ENCODE data around the gene HM13. TPM values are rescaled to one million over a fixed set of nuclear protein-coding genes. Genes with fewer than 3 reads are reported as not detected.
A peak's percentile ranks its signal among the peaks of the same experiment; 100 is the strongest.
"Not testable (repeated sequence)": the region's sequence is repeated elsewhere in the genome, so short reads cannot be mapped to it uniquely, and the experiment has no call there.

Gene HM13
- total RNA-seq, 1 experiment from 2014 or later = 183 TPM

DNA sequence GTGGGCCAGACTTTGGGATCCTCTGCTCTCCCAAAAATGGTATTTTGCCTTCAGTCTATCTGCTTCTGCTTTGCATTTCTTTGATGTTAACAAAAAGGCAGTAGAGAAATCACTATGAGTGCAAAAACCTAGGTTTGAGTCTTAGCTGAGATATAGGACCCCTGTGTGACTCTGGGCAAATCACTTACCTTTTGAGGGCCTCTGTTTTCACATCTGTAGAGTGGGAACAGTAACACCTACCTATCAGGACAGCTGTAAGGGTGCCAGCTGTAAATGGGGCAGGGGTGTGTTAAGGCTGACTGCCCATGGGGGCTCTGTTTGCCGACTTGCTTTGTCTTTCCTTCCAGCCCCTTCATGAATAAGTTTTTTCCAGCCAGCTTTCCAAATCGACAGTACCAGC lies 30.4 kb downstream of the HM13 start (continued):
- TF ChIP-seq FOSL1 (IDR thresholded peaks at IDR 0.05; ENCODE audit: low read depth) (no peak), MAX (IDR thresholded peaks at IDR 0.05) (no peak)

DNA sequence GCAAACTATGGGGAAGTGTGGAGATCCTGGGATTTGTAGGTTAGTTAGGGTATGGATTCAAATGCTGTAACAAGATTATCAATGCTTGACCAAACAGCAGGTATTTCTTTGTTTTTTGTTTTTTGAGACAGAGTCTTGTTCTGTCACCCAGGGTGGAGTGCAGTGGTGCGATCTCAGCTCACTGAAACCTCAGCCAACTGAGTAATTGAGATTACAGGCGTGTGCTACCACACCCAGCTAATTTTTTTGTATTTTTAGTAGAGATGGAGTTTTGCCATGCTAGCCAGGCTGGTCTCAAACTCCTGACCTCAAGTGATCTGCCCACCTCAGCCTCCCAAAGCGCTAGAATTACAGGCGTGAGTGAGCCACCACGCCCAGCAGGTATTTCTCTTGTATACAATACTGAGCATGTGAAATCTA lies 31.4 kb downstream of the HM13 start:
- Histone ChIP-seq H3K4me1 (ENCODE audit: control insufficient read depth in 1 of 2, insufficient read depth in 2 of 2, low read length in 2 of 2) (peaks cover 0 to 37% of the 10 kb centered on the region in 2 experiments; a peak in 3 of 4 replicates), H3K36me3 (ENCODE audit: control insufficient read depth in 1 of 2, insufficient read depth in 2 of 2, low read length in 2 of 2) (peaks cover 33 to 43% of the 10 kb centered on the region in 2 experiments; a peak in 3 of 4 replicates), H3K27ac (ENCODE audit: low read depth, low read length) (peak overlapping the region; percentile 20; the same call in 1 of the 2 replicates), H3K79me2 (ENCODE audit: insufficient read depth, low read length) (peaks cover 81% of the 10 kb centered on the region)
- H3K4me3 ChIP-seq (replicated peaks in 1 of 2; ENCODE audit: low read depth in 1 of 2, low read length in 2 of 2); H3K9ac ChIP-seq (ENCODE audit: low read length); H3K9me2 ChIP-seq (ENCODE audit: insufficient read depth); H3K4me2 ChIP-seq (ENCODE audit: low read length); POLR2A ChIA-PET; H2AFZ ChIP-seq (ENCODE audit: low read depth, low read length, poor library complexity, severe bottlenecking); H3K27me3 ChIP-seq (ENCODE audit: insufficient read depth, low read length); BruUV-seq (replicated peaks); intact Hi-C loops (cut with micrococcal nuclease); H4K20me1 ChIP-seq (ENCODE audit: insufficient read depth); H3K9me3 ChIP-seq (ENCODE audit: control insufficient read depth in 1 of 2, insufficient read depth in 1 of 2, low read depth in 1 of 2, low read length in 2 of 2); DNase-seq (ENCODE audit: low read depth, low spot score); ATAC-seq; RAD21 ChIA-PET (ENCODE audit: low non-redundant PET in 1 of 2, low total read pairs in 2 of 2, uncharacterized antibody in 2 of 2, unreplicated experiment in 2 of 2): not testable (repeated sequence)
- CTCF ChIA-PET = interaction anchor here (1.3 kb wide), 1 partner anchor 67 kb away, joined by 3 read pairs; no protein-coding TSS in a partner anchor

DNA sequence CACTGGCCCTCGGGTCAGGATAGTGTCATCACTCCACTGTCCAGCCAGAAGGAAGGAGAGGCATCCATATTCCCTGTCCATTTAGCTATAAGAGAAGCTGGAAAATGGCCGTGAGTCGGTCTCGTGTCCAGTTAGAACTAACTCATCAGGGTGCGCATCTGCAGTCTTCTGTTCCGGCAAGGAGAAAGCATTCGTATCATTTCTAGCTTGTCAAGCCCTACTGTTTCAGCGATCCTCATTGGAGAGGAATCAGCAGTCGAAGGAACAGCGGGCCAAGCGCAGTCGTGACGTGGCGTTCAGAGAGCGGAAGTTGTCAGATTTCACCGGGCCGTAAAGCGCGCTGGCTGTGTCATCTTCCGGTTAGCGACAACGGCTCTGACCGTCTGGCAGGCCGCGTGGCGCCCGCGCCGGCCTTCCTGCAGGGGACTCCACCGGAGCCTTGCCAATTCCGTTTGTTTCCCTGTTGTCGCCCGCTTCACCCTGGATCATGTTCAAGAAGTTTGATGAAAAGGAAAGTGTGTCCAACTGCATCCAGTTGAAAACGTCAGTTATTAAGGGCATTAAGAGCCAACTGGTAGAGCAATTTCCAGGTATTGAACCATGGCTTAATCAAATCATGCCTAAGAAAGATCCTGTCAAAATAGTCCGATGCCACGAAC lies 32.9 kb downstream of the HM13 start:
- Histone ChIP-seq H2AFZ (ENCODE audit: low read depth, low read length, poor library complexity, severe bottlenecking) (no peak overlapping the region), H3K4me3 (replicated peaks in 1 of 2; ENCODE audit: low read depth in 1 of 2, low read length in 2 of 2) (peak overlapping the region; percentile 67 to 78), H3K9me3 (ENCODE audit: control insufficient read depth in 1 of 2, insufficient read depth in 1 of 2, low read depth in 1 of 2, low read length in 2 of 2) (no peaks in the 10 kb centered on the region), H3K4me2 (ENCODE audit: low read length) (peak overlapping the region; percentile 64), H3K9me2 (ENCODE audit: insufficient read depth) (no peaks in the 10 kb centered on the region), H3K36me3 (ENCODE audit: control insufficient read depth in 1 of 2, insufficient read depth in 2 of 2, low read length in 2 of 2) (peaks cover 35 to 51% of the 10 kb centered on the region in 2 experiments; a peak in 3 of 4 replicates), H3K27ac (ENCODE audit: low read depth, low read length) (peak overlapping the region; percentile 72), H3K79me2 (ENCODE audit: insufficient read depth, low read length) (peaks cover 75% of the 10 kb centered on the region), H3K9ac (ENCODE audit: low read length) (peak overlapping the region; percentile 76), H3K4me1 (ENCODE audit: control insufficient read depth in 1 of 2, insufficient read depth in 2 of 2, low read length in 2 of 2) (peaks cover 0 to 29% of the 10 kb centered on the region in 2 experiments; a peak in 3 of 4 replicates), H4K20me1 (ENCODE audit: insufficient read depth) (no peaks in the 10 kb centered on the region), H3K27me3 (ENCODE audit: insufficient read depth, low read length) (no peaks in the 10 kb centered on the region)
- intact Hi-C loops (cut with micrococcal nuclease) = no loop called here
- CTCF ChIA-PET = interaction anchor here (1.3 to 1.8 kb wide), 2 partner anchors 11 to 13 kb away, joined by 3 to 11 read pairs; no protein-coding TSS in a partner anchor
- peak; percentile 73 for ATAC-seq
- RAD21 ChIA-PET (ENCODE audit: low non-redundant PET in 1 of 2, low total read pairs in 2 of 2, uncharacterized antibody in 2 of 2, unreplicated experiment in 2 of 2) = interaction anchor here in 1 of 2 experiments (0.6 kb wide), 1 partner anchor 10 kb away, joined by 6 read pairs; no protein-coding TSS in a partner anchor
- POLR2A ChIA-PET = interaction anchor here (0.8 to 2.0 kb wide), 6 partner anchors 13 to 64 kb away, joined by 3 to 9 read pairs (median 4); partner anchors contain the start of gene ID1
- DNase-seq (ENCODE audit: low read depth, low spot score) = peak; percentile 83
- no TSS peak for BruUV-seq (replicated peaks)
- TF ChIP-seq POLR2AphosphoS5 (IDR thresholded peaks at IDR 0.05; ENCODE audit: low read depth, low read length) (peak; percentile 85), ZBTB33 (IDR thresholded peaks at IDR 0.05; ENCODE audit: extremely low read depth, insufficient replicate concordance, low read length) (no peak), JUND (IDR thresholded peaks at IDR 0.05) (peak; percentile 67), RAD21 (IDR thresholded peaks at IDR 0.05; ENCODE audit: low read depth) (no peak), MAX (IDR thresholded peaks at IDR 0.05) (peak; percentile 95), REST (IDR thresholded peaks at IDR 0.05; ENCODE audit: low read depth) (no peak), CEBPB (IDR thresholded peaks at IDR 0.05; ENCODE audit: low read depth) (no peak), TCF7L2 (IDR thresholded peaks at IDR 0.05; ENCODE audit: borderline replicate concordance, extremely low read depth, insufficient read depth, insufficient read length) (no peak), ZFX (IDR thresholded peaks at IDR 0.05) (peak; percentile 27; the same call in 1 of the 2 replicates)

All from HCT116 (cell line).